ENCODE data around the gene EEF1G. TPM values are rescaled to one million over a fixed set of nuclear protein-coding genes. Genes with fewer than 3 reads are reported as not detected.

EEF1G gene
- total RNA-seq, 1 donor from 2014 or later, result 1,017 TPM

DNA sequence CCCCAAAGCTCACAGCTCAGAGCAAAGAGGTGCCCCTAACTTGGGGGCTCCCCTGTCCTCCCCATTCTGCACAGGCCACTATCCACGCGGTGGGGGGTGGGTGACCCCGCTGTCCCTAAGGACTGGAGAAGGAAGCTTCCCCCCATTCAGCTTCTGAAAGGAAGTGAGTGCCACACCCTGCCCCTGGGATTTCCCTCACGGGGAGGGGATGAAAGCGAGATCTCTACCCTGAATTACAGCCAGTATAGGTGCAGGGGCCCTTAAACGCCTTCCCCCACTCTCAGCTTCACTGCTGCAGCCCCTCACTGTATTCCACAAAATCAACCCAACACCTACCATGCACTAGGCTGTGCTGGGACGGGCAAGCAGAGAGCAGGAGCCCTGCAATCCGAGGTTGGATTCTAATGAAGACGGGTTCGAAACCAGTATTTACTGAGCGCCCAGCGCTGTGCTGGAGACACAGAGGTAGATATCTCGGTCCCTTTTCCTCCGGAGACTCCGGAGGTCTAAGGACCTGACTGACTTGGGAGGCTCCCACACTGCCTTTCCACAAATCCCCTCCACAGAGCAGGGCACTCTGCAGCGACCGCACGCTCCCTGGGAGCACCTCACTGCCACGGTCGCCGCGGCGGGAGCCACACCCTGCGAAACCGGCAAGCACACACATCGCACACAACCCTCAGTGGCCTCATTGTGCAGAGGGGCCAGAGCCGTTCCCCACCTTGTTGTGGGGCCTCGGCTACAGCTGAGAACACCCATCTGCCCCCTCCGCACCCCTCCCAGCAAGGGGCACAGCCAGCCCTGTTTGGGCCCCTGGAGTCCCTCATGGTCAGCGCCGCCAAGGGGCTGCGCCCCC lies 28.9 kb downstream of the EEF1G start:
- peak overlapping the region; percentile 94 for H3K27ac Mint-ChIP-seq (ENCODE audit: unreplicated experiment)
- H3K4me3 Mint-ChIP-seq (ENCODE audit: unreplicated experiment), result peak overlapping the region; percentile 92
- H3K27me3 Mint-ChIP-seq (ENCODE audit: low read depth), result no peaks in the 10 kb centered on the region
- DNase-seq (ENCODE audit: low spot score), result no peak
- TF ChIP-seq, protein P1, sequence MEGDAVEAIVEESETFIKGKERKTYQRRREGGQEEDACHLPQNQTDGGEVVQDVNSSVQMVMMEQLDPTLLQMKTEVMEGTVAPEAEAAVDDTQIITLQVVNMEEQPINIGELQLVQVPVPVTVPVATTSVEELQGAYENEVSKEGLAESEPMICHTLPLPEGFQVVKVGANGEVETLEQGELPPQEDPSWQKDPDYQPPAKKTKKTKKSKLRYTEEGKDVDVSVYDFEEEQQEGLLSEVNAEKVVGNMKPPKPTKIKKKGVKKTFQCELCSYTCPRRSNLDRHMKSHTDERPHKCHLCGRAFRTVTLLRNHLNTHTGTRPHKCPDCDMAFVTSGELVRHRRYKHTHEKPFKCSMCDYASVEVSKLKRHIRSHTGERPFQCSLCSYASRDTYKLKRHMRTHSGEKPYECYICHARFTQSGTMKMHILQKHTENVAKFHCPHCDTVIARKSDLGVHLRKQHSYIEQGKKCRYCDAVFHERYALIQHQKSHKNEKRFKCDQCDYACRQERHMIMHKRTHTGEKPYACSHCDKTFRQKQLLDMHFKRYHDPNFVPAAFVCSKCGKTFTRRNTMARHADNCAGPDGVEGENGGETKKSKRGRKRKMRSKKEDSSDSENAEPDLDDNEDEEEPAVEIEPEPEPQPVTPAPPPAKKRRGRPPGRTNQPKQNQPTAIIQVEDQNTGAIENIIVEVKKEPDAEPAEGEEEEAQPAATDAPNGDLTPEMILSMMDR (IDR thresholded peaks at IDR 0.05), result no peak
- H3K4me1 Mint-ChIP-seq (ENCODE audit: low read depth), result peaks cover 69% of the 10 kb centered on the region
- no peaks in the 10 kb centered on the region for H3K9me3 Mint-ChIP-seq (ENCODE audit: low read depth)
- H3K36me3 Mint-ChIP-seq (ENCODE audit: low read depth), result no peaks in the 10 kb centered on the region

DNA sequence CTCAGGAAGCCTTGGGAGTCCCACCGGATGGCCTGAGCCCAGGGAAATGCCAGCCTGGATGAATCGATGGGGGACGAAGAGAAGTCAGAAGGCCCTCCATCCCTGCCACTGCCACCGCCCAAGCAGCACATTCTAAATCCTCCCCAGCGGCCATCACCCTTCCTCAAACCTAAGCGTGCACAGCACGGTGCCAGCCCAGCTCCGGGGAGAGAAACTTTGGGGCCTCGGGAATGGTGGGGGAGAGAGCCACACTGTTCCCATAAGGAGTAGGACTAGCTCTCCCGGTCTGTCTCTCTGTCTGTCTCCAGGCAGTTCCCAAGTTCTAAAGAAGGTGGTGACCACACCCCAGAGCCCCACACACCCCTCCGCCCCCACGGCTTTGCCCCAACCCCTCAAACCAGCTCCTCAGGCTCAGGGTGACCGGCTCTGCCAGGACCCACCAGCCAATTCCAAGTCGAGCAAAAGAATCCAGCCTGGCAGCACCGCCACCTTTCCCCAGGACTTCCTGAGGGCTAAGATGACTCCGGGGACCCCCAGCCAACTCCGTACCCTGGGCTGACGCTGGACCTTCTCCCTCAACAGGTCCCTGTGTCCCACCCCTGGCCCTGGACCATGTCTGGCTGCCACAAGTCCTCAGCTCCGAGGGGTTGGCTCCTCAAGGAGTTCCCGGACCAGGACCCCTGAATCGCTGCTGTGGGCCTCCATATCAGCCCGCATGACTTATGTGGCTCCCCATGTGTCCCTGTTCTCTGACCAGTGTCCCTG lies 29.8 kb downstream of the EEF1G start:
- DNase-seq (ENCODE audit: low spot score), result peak; percentile 92
- Mint-ChIP-seq H3K27me3 (ENCODE audit: low read depth) (no peaks in the 10 kb centered on the region), H3K4me1 (ENCODE audit: low read depth) (peaks cover 78% of the 10 kb centered on the region), H3K27ac (ENCODE audit: unreplicated experiment) (peak overlapping the region; percentile 94), H3K36me3 (ENCODE audit: low read depth) (no peaks in the 10 kb centered on the region), H3K4me3 (ENCODE audit: unreplicated experiment) (peak overlapping the region; percentile 92), H3K9me3 (ENCODE audit: low read depth) (no peaks in the 10 kb centered on the region)
- TF ChIP-seq, protein P1 (IDR thresholded peaks at IDR 0.05), result no peak

DNA sequence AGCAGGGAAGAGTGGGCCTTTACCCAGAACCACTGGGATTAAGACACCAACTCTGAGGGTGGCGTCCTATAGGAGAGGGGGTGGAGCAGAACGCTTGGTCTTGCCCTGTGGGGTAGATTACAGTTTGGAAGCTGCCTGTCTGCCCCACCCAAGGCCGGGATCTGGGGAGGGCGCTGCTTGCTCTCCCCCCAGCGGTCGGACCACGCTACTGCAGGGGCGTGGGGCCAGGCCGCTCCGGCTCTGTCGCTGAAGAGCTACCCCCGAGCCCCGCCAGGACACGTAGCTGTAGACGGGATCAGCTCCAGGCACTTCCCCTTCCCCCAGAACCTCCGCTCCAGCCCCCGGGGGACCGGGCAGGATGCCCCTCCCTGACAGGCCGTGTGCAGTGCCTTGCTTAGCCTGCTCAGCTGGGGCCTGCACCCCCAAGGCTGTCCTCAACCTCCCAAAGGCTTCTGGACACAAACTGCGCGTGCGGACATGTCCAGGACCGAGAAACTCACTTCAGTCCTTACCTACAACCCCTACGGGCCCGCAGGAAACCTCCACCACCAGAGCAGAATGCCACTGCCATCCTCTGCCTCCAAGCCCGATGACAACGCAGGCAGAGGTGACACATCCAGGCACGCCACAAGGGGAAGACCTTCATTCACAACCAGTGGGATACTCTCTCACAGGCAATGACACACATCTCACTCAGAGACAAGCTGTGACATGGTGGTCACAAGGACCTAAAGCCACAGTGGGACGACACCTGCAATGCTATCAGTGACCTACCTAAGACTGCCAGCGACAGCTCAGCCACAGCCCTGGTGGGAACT lies 30.7 kb downstream of the EEF1G start:
- H3K27ac Mint-ChIP-seq (ENCODE audit: unreplicated experiment), result peak overlapping the region; percentile 94
- no peaks in the 10 kb centered on the region for H3K36me3 Mint-ChIP-seq (ENCODE audit: low read depth)
- no peak for DNase-seq (ENCODE audit: low spot score)
- TF ChIP-seq, protein P1 (IDR thresholded peaks at IDR 0.05), result peak; percentile 99
- H3K4me3 Mint-ChIP-seq (ENCODE audit: unreplicated experiment), result peak overlapping the region; percentile 92
- H3K9me3 Mint-ChIP-seq (ENCODE audit: low read depth), result no peaks in the 10 kb centered on the region
- peaks cover 79% of the 10 kb centered on the region for H3K4me1 Mint-ChIP-seq (ENCODE audit: low read depth)
- no peaks in the 10 kb centered on the region for H3K27me3 Mint-ChIP-seq (ENCODE audit: low read depth)

DNA sequence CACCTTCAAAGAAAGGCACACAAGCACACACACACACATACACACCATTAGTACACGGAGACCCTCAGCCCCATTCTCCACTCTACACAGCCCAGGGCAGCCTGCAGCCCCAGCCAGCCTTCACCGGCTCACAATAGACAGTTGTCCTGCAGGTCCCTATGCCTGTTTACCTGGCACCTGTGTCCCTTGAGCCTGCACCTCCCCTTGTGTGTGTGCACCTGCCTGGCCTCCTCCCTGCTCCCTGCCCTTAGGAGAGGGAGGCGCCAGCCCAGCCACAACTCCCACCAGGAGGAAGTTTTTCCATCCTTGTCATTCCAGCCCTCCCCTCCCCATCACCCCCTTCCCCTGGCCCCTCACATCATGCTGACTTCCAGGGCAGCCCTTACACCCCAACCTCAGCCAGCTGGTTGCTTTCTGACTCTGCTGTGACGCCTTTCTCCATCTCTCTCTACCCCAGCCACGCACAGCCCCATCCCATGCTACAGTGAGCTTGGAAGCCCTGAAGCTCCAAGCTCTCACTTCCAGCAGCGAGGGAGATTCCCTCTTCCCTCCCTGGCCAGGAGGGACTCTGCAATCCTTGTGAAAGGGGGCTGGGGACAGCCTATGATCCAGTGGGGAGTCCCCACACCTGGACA lies 31.5 kb downstream of the EEF1G start:
- Mint-ChIP-seq H3K4me1 (ENCODE audit: low read depth) (peaks cover 79% of the 10 kb centered on the region), H3K27me3 (ENCODE audit: low read depth) (no peaks in the 10 kb centered on the region), H3K9me3 (ENCODE audit: low read depth) (no peaks in the 10 kb centered on the region), H3K27ac (ENCODE audit: unreplicated experiment) (peak overlapping the region; percentile 94), H3K4me3 (ENCODE audit: unreplicated experiment) (peak overlapping the region; percentile 92), H3K36me3 (ENCODE audit: low read depth) (no peaks in the 10 kb centered on the region)
- TF ChIP-seq, protein P1 (IDR thresholded peaks at IDR 0.05), result no peak
- no peak for DNase-seq (ENCODE audit: low spot score)
